ENCODE results near the gene RBM10. TPM values are rescaled to one million over a fixed set of nuclear protein-coding genes. Genes with fewer than 3 reads are reported as not detected.

RBM10 gene
- total and polyA plus RNA-seq, 9 of the 15 experiments (the other 6 are each of a cell fraction or from before 2014, with no cell fraction given), result 1.1 to 61.7 (median 31.5) TPM

- no peaks in the 10 kb centered on the region for H3K4me1 ChIP-seq (replicated peaks in 1 of 2; ENCODE audit: control insufficient read depth in 2 of 2, insufficient read depth in 2 of 2, low read length in 2 of 2)
- peaks cover 80% of the 10 kb centered on the region; the same call in 2 of the 3 replicates for H3K36me3 ChIP-seq (ENCODE audit: control insufficient read depth, insufficient read depth, low read length)
- ATAC-seq (no peak), FAIRE-seq (no peak), DNase-seq (ENCODE audit: extremely low read depth in 1 of 4, low spot score in 3 of 4) (no peak)
- 98% methylated on average over 9 of the region's 18 CpGs for WGBS (ENCODE audit: insufficient coverage, low coverage, missing lambda C conversion rate)
- no peak overlapping the region for H3K27ac ChIP-seq (ENCODE audit: extremely low read depth, low read depth, low read length)
- no peaks in the 10 kb centered on the region for H3K79me2 ChIP-seq (ENCODE audit: control insufficient read depth, insufficient read depth, low read length)
- no peak overlapping the region for H2AFZ ChIP-seq (ENCODE audit: low read depth, low read length)
- ChIA-PET POLR2A (interaction anchor here (0.9 kb wide), 1 partner anchor 9 kb away, joined by 3 read pairs; no protein-coding TSS in a partner anchor), CTCF (ENCODE audit: low intra/inter-chr PET ratio) (no interaction called here)
- no TSS peak for BruUV-seq (replicated peaks)
- in situ Hi-C loops (cut with MboI) (no loop called here), intact Hi-C loops (cut with micrococcal nuclease) (no loop called here)
- H3K9me3 ChIP-seq (replicated peaks; ENCODE audit: control insufficient read depth, insufficient read depth, low read depth, low read length), result no peaks in the 10 kb centered on the region
- H3K4me2 ChIP-seq (ENCODE audit: insufficient read depth, low read length), result no peak overlapping the region
- H3K9me1 ChIP-seq (ENCODE audit: control insufficient read depth, insufficient read depth, low read length), result no peaks in the 10 kb centered on the region
- H3K9ac ChIP-seq (ENCODE audit: insufficient read depth in 1 of 2, low read depth in 2 of 2, low read length in 2 of 2), result no peak overlapping the region
- TF ChIP-seq ZBTB34 (CRISPR knock-in tag; IDR thresholded peaks at IDR 0.05) (no peak), POLR2G (IDR thresholded peaks at IDR 0.05; ENCODE audit: low read depth, low read length) (peak; percentile 54), ZNF23 (CRISPR knock-in tag; IDR thresholded peaks at IDR 0.05) (no peak), XRCC4 (IDR thresholded peaks at IDR 0.05; ENCODE audit: extremely low read depth, insufficient read depth, insufficient read length) (no peak), ZNF407 (IDR thresholded peaks at IDR 0.05; ENCODE audit: low read depth) (no peak), ESRRB (CRISPR knock-in tag; IDR thresholded peaks at IDR 0.05; ENCODE audit: borderline replicate concordance) (no peak), PHF20 (IDR thresholded peaks at IDR 0.05; ENCODE audit: partially characterized antibody) (no peak), ZNF324 (CRISPR knock-in tag; IDR thresholded peaks at IDR 0.05) (no peak)
- H3K27me3 ChIP-seq (ENCODE audit: control insufficient read depth in 2 of 2, insufficient read depth in 2 of 2, low read length in 2 of 2), result no peaks in the 10 kb centered on the region
- H3K4me3 ChIP-seq, result no peak overlapping the region
- peaks cover 4% of the 10 kb centered on the region; the same call in 1 of the 2 replicates for H4K20me1 ChIP-seq (replicated peaks; ENCODE audit: control insufficient read depth, insufficient read depth, low read length)
Observed at GRCh38 chrX:47179928-47180255, 34.9 kb downstream of the RBM10 start.
